HG03439 (cell line): ENCODE results near the gene PPARG.
"Not testable (repeated sequence)": the region's sequence is repeated elsewhere in the genome, so short reads cannot be mapped to it uniquely, and the experiment has no call there.

Experiments
- ATAC-seq: cut with Tn5 transposase; IDR thresholded peaks from one replicate; pipeline ENCODE4 v1.9.1; 2021; ENCODE audit warnings: mild to moderate bottlenecking, moderate library complexity; ENCODE audit not compliant: unreplicated experiment

Gene PPARG

DNA sequence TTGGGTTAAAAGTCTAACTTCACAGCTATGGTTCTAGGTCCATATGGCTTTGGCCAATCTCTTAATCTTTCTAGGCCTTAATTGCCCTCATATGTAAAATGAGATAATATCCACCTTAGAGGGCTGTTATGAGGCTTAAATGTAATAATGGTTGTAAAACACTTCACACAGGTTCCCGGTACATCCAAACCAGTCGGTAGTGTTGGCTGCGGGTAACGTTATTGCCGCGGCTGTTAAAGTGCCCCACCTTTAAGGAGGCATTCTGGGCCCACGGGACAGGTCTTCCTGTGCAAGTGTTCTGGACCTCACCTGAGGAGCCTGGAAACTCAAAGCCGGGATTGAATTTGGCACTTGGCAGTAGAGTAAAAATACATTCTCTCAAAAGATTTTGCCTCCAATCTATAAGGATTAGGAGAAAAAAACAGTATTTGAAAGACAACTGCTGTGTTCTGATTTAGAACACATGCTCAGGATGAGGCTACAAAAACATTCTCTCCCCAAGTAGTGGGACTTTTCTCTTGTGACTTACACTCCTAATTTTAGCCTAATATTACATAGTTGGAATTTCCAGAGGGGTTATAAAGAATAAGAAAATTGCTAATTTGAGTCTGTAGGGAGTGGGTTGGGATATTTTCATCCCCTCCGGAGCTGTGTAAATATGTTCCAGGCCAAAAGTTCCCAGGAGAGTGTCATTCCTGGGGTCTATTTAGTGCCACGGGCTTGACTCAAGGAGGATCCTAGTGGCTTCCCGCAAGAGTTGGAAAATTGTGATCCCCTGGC, 150.5 kb downstream of the PPARG start:
- ATAC-seq, result no peak

- no peak for ATAC-seq
These were observed 152.3 kb downstream of the PPARG start for GRCh38 chr3:12440927-12441714.

DNA sequence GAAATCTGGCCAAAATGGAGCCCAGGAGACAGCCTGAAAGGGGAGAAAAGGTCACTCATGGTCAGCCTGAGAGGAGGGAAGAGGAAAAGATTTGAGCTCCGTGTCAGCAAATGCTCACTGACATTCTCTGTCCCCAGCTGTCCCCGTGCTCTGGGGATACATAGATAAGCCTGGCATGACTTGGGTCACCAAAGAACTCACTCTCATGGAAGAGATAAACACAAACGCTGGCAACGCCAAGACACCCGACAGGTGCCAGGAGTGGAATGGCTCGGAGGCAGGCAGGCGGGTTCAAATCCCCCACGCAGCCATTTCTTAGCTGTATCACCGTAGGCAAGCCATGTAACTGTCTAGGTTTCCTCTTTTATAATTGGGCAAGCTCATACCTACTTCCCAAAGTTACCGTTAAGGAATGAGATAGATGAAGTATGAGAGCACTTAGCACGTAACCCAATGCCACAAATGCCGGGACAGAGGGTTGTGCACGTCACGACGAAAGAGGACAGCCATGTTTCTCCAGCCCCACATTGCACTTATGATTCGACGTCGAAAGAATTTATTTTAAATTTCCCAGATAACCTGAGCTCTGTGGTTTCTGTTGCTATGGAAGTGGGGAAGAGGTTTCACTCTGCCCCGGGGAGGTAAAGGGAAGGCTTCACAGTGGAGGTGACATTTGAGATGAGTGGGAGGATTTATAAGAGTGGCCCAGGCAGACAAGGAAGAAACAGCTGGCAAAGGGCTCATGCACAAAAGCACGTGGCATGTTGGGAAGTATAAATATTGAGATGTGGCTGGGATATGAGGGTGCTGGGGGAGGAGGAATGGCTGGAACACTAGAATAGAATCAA, 154.0 kb downstream of the PPARG start:
- ATAC-seq, result no peak

GRCh38 chr3:12443781-12444522, 155.1 kb downstream of the PPARG start:
- ATAC-seq, result no peak

- no peak for ATAC-seq
These were observed 156.0 kb downstream of the PPARG start for GRCh38 chr3:12444582-12445471.

DNA sequence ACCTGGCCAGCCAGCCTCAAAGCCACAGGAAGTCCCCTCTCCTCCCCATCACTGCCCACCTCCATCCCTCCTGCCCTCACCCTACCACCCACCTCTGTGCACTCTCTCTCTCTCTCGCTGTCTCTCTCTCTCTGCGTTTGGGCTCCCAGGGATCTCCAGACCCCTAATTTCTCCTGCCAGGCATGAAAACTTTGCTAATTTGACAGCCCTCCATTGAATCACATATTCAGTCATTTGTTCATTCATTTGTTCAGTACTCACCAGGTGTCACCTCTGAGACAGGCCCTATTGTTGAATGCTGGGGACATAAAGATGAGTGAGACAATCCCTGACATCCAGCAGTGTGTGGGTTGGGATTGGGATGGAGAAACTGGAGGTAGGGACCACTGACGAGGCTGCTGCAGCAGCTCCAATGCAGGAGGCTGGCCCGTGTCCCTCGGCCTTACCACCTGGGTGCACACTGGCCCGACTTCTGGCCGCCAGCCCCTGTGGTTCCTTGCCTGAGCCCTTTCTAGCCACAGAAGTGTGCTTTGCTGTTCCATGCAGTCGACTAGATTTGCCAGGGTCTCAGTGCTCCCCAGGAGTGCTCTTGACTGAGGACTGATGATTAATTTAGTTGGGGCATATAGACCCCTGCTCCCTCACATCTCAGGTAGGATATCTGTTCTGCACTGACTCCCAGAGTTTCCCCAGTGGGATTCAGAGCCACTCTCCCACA, 156.8 kb downstream of the PPARG start:
- no peak for ATAC-seq

- no peak for ATAC-seq
These were observed 157.4 kb downstream of the PPARG start for GRCh38 chr3:12446298-12446697.

- no peak for ATAC-seq
These were observed 158.2 kb downstream of the PPARG start for GRCh38 chr3:12447075-12447474.

DNA sequence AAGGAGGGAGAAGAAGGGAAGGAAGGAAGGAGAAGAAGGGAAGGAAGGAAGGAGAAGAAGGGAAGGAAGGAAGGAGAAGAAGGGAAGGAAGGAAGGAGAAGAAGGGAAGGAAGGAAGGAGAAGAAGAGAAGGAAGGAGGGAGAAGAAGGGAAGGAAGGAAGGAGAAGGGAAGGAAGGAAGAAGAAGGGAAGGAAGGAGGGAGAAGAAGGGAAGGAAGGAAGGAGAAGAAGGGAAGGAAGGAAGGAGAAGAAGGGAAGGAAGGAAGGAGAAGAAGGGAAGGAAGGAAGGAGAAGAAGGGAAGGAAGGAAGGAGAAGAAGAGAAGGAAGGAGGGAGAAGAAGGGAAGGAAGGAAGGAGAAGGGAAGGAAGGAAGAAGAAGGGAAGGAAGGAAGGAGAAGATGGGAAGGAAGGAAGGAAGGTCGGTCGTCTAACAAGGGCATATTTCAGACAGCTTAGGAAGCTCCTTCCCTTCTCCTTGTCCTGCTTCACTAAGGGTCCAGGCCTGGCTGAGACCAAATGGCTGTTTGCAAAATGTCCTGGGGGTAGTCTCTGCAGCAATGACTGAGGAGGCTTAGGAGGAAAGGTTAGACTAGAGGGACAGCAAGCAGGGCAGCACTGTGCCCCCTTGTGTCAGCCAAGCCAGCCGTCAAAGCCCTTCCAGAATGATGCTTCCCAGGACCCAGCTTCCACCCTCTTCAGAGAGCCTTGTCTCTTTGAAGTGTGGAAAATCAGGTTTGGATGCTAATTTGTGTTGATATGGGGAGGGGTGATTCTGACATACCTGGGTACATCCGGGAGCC, 159.7 kb downstream of the PPARG start:
- ATAC-seq, result not testable (repeated sequence)

DNA sequence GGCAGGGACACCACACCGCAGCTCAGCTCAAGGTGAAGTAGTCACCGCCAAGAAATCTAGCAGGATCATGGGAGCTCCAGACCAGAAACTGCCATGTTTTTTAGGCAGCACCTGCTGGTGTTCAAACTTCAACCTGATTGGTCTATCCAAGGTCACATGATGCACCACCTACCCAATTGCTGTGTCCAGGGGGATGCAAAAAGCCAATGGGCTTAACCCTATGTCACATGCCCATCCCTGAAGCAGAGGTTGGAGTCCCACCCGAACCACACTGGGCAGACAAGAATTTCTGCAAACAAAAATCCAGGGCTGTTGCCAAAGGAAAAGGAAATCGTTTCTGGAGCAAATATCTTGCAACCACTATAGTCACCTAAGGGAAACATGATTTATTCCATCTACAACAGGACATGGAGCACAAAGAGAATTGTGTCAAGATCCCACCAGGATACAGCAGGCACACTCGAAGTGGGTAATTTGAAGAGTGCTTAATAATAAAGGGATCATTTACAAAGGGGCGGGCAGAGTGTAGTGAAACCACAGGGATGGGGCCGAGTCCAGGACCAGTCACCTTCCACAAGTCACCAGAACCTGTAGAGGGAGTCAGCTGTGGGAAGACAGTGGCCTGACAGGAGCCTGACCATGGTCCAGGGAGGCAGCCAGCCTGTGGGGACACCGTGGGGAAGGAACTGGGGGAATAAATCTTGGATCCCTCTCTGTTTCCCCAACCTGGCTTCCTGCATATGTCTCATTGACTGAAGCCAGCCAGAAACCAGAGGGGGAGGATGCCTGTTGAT, 161.2 kb downstream of the PPARG start:
- ATAC-seq, result no peak

DNA sequence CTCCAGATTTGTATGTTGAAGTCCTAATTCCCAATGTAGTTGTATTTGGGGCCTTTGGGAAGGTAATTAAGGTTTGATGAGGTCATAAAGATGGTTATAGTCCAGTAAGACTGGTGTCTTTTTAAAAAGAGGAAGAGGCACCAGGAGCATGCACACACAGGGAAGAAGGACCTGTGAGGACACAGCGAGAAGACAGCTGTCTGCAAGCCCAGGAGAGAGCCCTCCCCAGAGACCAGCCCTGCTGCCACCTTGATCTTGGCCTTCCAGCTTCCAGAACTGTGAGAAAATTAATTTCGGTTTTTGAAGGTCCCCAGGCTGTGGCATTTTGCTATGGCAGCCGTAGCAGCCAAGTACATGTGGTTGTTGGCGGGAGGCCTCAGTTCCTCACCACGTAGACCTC, 162.6 kb downstream of the PPARG start:
- ATAC-seq, result no peak

GRCh38 chr3:12451960-12452359, 163.1 kb downstream of the PPARG start:
- ATAC-seq, result no peak

GRCh38 chr3:12452361-12453330, 163.8 kb downstream of the PPARG start:
- ATAC-seq, result no peak

DNA sequence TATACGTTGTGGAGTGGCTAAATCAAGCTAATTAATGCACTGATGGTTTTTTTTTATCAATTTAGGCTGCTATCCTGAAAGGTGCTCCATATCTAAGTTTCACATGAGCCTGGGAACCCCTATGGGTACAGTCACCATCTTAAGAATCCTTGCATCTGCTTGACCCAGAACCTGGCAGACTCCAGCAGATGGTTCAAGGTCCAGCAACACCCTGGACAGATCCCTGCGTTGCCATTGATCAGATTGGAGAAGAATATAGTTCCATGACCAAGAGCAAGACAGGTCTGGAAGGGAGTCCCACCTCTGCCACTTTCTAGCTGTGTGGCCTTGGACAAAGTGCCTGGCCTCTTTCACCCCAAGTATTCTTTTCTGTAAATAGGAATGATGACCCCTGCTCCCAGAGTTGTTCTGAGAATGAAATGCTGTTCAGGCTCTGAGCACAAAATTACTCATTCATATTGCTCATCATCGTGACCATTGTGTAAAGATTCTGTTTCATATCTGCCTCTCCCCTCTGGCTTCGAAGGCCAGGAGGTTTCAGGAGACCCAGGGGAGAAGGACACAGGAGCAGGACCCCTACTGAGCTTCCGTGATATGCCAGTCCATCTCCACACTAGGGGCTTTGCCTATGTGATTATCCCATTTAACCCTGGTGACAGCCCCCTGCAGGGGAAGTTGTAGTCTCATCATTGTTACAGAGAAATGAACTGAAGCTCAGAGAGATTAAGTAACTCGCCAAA, 165.4 kb downstream of the PPARG start:
- ATAC-seq, result no peak

DNA sequence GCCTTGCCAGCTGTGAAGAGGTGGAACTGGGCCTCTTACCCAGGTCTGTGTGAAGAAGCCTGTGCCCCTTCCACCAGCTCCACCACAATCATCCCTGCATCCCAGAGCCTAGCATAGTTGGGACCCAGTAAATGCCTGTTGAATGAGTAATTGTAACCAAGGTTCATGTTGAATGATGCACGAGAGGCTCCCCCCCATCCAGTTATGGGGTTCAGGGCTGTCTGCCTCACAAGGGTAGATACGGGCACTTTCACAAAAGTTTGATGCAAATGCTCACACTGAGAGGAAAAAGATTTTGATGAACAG, 165.9 kb downstream of the PPARG start:
- ATAC-seq, result no peak

DNA sequence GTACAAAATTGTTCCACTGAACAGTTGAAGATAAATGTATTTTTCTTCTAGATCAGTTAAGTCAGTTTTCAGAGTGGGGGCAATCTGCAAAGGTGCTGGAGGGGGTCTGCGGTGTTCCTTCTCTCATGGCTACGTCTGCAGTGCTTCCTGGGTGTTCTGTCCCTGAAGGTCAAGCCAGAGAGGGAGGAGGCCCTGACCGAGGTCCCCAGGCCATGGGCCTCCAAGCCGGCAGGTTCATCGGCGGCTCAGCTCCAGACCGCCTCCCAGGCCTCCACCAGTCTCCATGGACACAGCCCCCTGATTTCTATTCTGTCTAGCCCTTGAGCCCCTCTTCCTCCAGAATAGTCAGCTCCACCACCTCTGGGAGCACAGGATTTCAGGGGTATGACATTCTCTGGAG, 166.9 kb downstream of the PPARG start:
- no peak for ATAC-seq
